Measurements from ENCODE around the gene GPLD1. TPM values are rescaled to one million over a fixed set of nuclear protein-coding genes. Genes with fewer than 3 reads are reported as not detected.
"Not testable (repeated sequence)": the region's sequence is repeated elsewhere in the genome, so short reads cannot be mapped to it uniquely, and the experiment has no call there.

GPLD1 gene
- total and polyA plus RNA-seq, 8 donors, result 0.27 to 1.2 (median 0.93) TPM

DNA sequence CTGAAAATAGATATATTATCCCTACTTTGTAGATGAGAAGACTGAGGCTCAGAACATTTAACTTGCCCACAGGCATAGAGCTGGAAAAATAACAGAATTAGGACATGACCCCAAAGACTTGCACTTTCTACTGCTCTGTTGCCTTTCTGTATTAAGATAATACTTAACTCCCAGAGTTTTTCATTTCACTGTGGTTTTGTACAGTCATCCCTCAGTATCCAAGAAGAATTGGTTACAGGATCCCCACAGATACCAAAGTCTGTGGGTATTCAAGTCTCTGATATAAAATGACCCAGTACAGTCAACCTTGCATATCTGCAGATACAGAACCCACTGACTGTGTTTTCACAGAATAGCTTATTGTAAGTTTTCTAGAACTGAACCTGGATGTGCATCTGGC, 69.9 kb downstream of the GPLD1 start:
- intact Hi-C loops (cut with DNase I), result no loop called here
- DNase-seq (no peak), FAIRE-seq (no peak), ATAC-seq (no peak)
- TF ChIP-seq, protein P1, sequence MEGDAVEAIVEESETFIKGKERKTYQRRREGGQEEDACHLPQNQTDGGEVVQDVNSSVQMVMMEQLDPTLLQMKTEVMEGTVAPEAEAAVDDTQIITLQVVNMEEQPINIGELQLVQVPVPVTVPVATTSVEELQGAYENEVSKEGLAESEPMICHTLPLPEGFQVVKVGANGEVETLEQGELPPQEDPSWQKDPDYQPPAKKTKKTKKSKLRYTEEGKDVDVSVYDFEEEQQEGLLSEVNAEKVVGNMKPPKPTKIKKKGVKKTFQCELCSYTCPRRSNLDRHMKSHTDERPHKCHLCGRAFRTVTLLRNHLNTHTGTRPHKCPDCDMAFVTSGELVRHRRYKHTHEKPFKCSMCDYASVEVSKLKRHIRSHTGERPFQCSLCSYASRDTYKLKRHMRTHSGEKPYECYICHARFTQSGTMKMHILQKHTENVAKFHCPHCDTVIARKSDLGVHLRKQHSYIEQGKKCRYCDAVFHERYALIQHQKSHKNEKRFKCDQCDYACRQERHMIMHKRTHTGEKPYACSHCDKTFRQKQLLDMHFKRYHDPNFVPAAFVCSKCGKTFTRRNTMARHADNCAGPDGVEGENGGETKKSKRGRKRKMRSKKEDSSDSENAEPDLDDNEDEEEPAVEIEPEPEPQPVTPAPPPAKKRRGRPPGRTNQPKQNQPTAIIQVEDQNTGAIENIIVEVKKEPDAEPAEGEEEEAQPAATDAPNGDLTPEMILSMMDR (IDR thresholded peaks at IDR 0.05), result no peak
- Histone ChIP-seq H3K27me3 (no peaks in the 10 kb centered on the region), H3K4me3 (no peak overlapping the region), H3K36me3 (peaks cover 8 to 86% (median 41%) of the 10 kb centered on the region in 3 donors), H3K4me1 (no peaks in the 10 kb centered on the region), H3K27ac (no peak overlapping the region), H3K9me3 (no peaks in the 10 kb centered on the region)

DNA sequence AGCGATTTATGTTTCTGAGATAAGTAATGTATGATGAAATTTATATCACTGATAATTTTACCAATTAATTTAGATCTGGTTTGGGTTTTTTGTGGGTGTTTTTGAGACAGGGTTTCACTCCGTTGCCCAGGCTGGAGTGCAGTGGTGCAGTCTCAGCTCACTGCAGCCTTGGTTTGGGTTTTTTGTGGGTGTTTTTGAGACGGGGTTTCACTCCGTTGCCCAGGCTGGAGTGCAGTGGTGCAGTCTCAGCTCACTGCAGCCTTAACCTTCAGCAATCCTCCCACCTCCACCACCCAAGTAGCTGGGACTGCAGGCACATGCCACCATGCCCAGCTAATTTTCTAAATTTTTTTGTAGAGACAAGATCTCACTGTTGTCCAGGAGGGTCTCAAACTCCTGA, 73.6 kb downstream of the GPLD1 start:
- H3K9me3 ChIP-seq, result no peaks in the 10 kb centered on the region
- no peaks in the 10 kb centered on the region for H3K27me3 ChIP-seq
- FAIRE-seq, result no peak
- H3K36me3 ChIP-seq, result peaks cover 8 to 88% (median 39%) of the 10 kb centered on the region in 3 donors
- intact Hi-C loops (cut with DNase I), result no loop called here
- WGBS, 2 donors, result 88 to 90% methylated on average over 4 of the region's 4 CpGs
- TF ChIP-seq, protein P1 (IDR thresholded peaks at IDR 0.05), result no peak
- ATAC-seq, result no peak
- H3K4me1 ChIP-seq, result no peaks in the 10 kb centered on the region
- no peak for DNase-seq
- no peak overlapping the region for H3K4me3 ChIP-seq
- no peak overlapping the region for H3K27ac ChIP-seq

DNA sequence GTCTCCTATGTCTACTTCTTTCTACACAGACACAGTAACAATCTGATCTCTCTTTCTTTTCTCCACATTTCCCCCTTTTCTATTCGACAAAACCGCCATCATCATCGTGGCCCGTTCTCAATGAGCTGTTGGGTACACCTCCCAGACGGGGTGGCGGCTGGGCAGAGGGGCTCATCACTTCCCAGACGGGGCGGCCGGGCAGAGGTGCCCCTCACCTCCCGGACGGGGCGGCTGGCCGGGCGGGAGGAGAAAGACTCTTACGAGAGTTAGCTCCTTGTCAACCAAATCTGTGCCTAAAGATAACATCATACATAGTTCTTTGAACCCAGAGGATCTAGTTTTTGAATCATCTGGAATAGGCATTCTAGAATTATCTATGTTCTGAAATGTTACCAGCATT, 74.8 kb downstream of the GPLD1 start:
- H3K9me3 ChIP-seq; intact Hi-C loops (cut with DNase I); DNase-seq; FAIRE-seq; H3K27ac ChIP-seq; H3K4me1 ChIP-seq; H3K27me3 ChIP-seq; H3K4me3 ChIP-seq; ATAC-seq: not testable (repeated sequence)
- 97% methylated on average over 15 of the region's 15 CpGs for WGBS, 2 donors
- H3K36me3 ChIP-seq, result peaks cover 8 to 82% (median 30%) of the 10 kb centered on the region in 3 donors

DNA sequence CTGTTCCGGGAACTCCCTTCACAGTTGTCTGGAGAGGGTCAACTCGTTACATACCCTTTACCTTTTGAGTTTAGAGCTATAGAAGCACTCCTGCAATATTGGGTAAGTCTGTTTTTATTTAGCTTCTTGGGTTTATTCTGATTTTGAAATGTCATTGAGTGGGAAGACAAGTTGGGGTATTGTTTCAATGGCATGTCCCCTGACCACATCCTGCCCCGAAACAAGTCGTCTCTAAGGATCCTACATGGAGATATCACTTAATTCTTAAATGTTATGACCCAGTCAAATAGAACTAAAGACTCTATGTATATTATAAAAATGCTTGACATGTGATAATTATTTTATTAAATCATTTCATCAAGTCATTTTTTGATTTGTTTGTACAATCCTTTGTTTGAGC, 77.1 kb downstream of the GPLD1 start:
- DNase-seq, result no peak
- Histone ChIP-seq H3K4me1 (no peaks in the 10 kb centered on the region), H3K9me3 (no peaks in the 10 kb centered on the region), H3K27me3 (no peaks in the 10 kb centered on the region), H3K4me3 (no peak overlapping the region), H3K27ac (no peak overlapping the region), H3K36me3 (peaks cover 3 to 71% (median 16%) of the 10 kb centered on the region in 3 donors)
- FAIRE-seq, result no peak
- no peak for ATAC-seq
- WGBS, 2 donors, result 93 to 95% methylated on average over 4 of the region's 4 CpGs
- intact Hi-C loops (cut with DNase I), result no loop called here
- TF ChIP-seq, protein P1 (IDR thresholded peaks at IDR 0.05), result no peak

DNA sequence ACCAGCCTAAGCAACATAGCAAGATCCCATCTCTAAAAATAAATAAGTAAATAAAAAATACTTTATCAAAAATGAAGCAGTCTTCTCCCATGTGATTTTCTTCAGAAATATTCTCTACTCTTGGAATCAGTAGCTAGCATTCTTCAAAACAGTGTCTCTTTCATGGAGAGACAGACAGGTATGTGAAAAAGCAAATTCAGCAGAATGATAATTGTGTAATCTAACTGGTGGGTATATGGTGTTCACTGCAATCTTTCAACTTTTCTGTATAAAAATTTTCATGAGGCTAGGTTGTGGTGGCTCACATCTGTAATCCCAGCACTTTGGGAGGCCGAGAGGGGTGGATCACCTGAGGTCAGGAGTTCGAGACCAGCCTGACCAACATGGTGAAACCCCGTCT, 78.8 kb downstream of the GPLD1 start:
- WGBS, 2 donors, result 95 to 98% methylated on average over 3 of the region's 3 CpGs
- ATAC-seq (no peak), DNase-seq (no peak), FAIRE-seq (no peak)
- H3K27me3 ChIP-seq, result no peaks in the 10 kb centered on the region
- H3K27ac ChIP-seq, result no peak overlapping the region
- H3K9me3 ChIP-seq, result no peaks in the 10 kb centered on the region
- TF ChIP-seq, protein P1 (IDR thresholded peaks at IDR 0.05), result no peak
- no peak overlapping the region for H3K4me3 ChIP-seq
- H3K4me1 ChIP-seq, result no peaks in the 10 kb centered on the region
- peaks cover 3 to 54% (median 12%) of the 10 kb centered on the region in 3 donors for H3K36me3 ChIP-seq
- intact Hi-C loops (cut with DNase I), result no loop called here
